Thoracic aorta (tissue), 2 donors: ENCODE measurements around the gene PAX9. TPM values are rescaled to one million over a fixed set of nuclear protein-coding genes. Genes with fewer than 3 reads are reported as not detected.

ENCODE experiments used
- ATAC-seq: fragments of 150-250 bp; one replicate; pipeline ENCODE4 v1.8.0; 2017; ENCODE audit warnings: low read depth; ENCODE audit not compliant: insufficient number of reproducible peaks, low FRiP score
- DNase-seq: peaks from one replicate; pipeline ENCODE4 v3.0.0-alpha.2; 2020; ENCODE audit warnings: low spot score
- H3K27ac ChIP-seq, 2 donors: fragments of 200-600 bp; sonication (generic); 1 replicate in 1 of 2; 2 replicates in 1 of 2; pipeline ENCODE4 v1.5.1; 2016; ENCODE audit warnings: mild to moderate bottlenecking in 2 of 2, moderate library complexity in 2 of 2
- H3K27me3 ChIP-seq: fragments of 200-600 bp; sonication (generic); replicated peaks from 2 replicates; pipeline ENCODE4 v1.6.0; 2016; ENCODE audit warnings: mild to moderate bottlenecking; ENCODE audit not compliant: insufficient read depth
- H3K36me3 ChIP-seq: fragments of 200-600 bp; sonication (generic); one replicate; pipeline ENCODE4 v1.5.1; 2016
- H3K4me1 ChIP-seq, 2 donors: fragments of 200-600 bp; sonication (generic); 1 replicate in 1 of 2; 2 replicates in 1 of 2; pipeline versions ENCODE4 v1.5.1 to v1.6.0; 2016; ENCODE audit warnings: low read depth in 2 of 2, mild to moderate bottlenecking in 1 of 2; ENCODE audit not compliant: control insufficient read depth in 1 of 2
- H3K4me3 ChIP-seq: fragments of 200-600 bp; sonication (generic); 2 replicates; pipeline ENCODE4 v1.5.1; 2016; ENCODE audit warnings: mild to moderate bottlenecking
- H3K9me3 ChIP-seq: fragments of 200-600 bp; sonication (generic); 2 replicates; pipeline ENCODE4 v1.5.1; 2016
- total RNA-seq, 2 donors: library from RNA; depleted of rRNA; stranded (reverse); fragments of >200 nt; gene quantifications; one replicate each; pipeline versions ENCODE4 v1.1.0 to v1.2.3, GENCODE V29; 2016
- TF ChIP-seq, protein P1 (sequence below): fragments of 200-600 bp; sonication (generic); IDR thresholded peaks from one replicate; pipeline ENCODE4 v1.5.1; 2019; ENCODE audit warnings: antibody characterized with exemption

Gene PAX9
- total RNA-seq, 2 donors from 2014 or later, result 0.21 to 4.5 TPM

DNA sequence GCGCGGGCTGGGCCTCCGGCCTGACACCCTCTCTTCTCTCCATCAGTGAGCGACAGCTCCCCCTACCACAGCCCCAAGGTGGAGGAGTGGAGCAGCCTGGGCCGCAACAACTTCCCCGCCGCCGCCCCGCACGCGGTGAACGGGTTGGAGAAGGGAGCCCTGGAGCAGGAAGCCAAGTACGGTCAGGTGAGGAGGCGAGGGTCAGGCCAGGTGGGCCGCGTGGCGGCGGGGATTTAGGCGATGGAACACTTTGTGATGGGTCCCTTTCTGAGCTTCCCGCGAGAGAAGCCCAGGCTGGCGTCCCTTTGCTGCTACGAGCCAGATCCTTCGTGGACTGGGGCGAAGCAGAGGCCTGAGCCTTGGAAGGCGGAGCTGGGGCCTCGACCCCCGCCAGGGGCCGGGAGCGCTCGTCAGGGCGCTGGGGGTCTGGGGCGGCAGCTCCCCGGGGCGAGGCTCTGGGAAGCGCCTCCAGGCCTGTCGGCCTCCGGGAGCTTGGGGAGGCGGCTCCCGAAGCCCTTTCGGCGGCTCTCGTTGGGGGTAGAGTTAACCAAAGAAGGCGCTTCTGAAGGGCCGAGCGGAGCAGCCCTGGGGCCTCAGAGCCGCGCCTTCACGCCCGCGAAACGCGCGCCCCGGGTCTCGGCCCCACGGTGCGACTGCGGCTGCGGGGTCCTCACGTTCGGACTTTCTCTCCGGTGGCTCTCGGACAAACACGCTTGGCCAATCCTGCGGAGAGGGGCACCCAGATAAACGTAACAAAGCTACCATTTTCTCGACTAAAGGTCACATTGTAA is 5.0 kb downstream of the PAX9 start:
- Histone ChIP-seq H3K27me3 (peaks cover 7% of the 10 kb centered on the region), H3K27ac (no peak overlapping the region), H3K4me1 (peaks cover 4 to 31% of the 10 kb centered on the region in 2 donors), H3K36me3 (no peaks in the 10 kb centered on the region), H3K9me3 (no peaks in the 10 kb centered on the region), H3K4me3 (peak overlapping the region; percentile 8)
- no peak for ATAC-seq
- DNase-seq, result no peak
- TF ChIP-seq, protein P1, sequence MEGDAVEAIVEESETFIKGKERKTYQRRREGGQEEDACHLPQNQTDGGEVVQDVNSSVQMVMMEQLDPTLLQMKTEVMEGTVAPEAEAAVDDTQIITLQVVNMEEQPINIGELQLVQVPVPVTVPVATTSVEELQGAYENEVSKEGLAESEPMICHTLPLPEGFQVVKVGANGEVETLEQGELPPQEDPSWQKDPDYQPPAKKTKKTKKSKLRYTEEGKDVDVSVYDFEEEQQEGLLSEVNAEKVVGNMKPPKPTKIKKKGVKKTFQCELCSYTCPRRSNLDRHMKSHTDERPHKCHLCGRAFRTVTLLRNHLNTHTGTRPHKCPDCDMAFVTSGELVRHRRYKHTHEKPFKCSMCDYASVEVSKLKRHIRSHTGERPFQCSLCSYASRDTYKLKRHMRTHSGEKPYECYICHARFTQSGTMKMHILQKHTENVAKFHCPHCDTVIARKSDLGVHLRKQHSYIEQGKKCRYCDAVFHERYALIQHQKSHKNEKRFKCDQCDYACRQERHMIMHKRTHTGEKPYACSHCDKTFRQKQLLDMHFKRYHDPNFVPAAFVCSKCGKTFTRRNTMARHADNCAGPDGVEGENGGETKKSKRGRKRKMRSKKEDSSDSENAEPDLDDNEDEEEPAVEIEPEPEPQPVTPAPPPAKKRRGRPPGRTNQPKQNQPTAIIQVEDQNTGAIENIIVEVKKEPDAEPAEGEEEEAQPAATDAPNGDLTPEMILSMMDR, result no peak

DNA sequence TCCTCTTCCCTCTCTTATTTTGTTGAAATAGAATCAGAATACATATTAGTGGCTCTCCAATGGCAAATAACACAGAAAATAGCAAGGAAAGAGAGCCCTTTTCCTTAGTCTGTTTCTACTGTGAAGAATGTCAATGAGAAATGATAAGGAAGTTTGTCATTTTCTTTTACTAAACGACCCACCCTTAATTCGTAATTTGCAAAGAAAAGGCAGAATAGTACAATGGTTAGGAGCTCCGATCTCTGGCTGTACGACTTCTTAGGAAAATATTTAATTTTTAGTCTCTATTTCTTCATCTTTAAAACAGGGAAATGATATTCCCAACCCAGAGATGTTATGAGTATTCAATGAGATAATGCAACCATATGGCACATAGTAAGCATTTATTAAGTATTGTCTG is 6.0 kb downstream of the PAX9 start:
- Histone ChIP-seq H3K36me3 (no peaks in the 10 kb centered on the region), H3K4me1 (peaks cover 4 to 22% of the 10 kb centered on the region in 2 donors), H3K9me3 (no peaks in the 10 kb centered on the region), H3K4me3 (no peak overlapping the region), H3K27me3 (peaks cover 4% of the 10 kb centered on the region), H3K27ac (no peak overlapping the region)
- DNase-seq (no peak), ATAC-seq (no peak)
- TF ChIP-seq, protein P1, result no peak

DNA sequence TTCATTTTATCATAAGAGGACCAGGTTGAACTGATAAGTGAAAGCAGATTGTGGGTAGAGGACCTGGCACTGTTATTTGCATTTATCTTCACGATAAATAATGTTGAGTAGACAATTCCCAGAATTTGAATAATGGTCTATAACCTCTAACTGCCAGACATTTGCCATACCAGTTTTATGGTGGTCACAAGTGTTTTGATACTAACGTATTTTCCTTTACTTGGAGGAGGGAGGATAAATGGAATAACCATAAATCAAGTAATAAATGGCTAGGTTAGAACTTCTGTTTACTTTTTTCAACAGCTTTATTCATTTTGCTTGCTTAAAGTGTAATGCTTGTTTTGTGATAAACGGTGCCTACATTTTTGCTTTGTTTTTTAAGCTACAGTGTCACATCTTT is 9.5 kb downstream of the PAX9 start:
- H3K27me3 ChIP-seq, result peaks cover 4% of the 10 kb centered on the region
- ATAC-seq (no peak), DNase-seq (no peak)
- H3K36me3 ChIP-seq, result no peaks in the 10 kb centered on the region
- peaks cover 0 to 5% of the 10 kb centered on the region in 2 donors for H3K4me1 ChIP-seq
- no peaks in the 10 kb centered on the region for H3K9me3 ChIP-seq
- no peak overlapping the region for H3K27ac ChIP-seq
- no peak overlapping the region for H3K4me3 ChIP-seq
- TF ChIP-seq, protein P1, result no peak

DNA sequence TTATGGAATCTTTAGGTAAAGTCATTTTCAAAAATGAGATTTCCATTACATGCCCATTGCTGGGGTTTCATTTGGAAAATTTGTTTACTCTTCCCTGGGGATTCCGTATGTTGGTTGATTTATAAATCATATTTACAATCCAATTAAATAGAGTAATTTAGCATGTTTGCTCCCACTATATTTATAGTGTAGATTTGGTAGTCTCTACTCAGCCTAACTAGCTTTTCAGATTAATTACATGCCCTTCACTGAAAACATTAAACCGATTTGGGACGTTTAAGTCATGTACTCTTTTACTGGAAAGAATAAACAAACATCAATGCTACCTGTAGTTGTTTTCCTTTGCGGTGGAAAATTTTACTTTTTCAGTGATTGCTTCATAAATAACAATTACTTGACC is 10.4 kb downstream of the PAX9 start:
- Histone ChIP-seq H3K36me3 (no peaks in the 10 kb centered on the region), H3K4me3 (no peak overlapping the region), H3K4me1 (no peaks in the 10 kb centered on the region), H3K9me3 (no peaks in the 10 kb centered on the region), H3K27ac (no peak overlapping the region), H3K27me3 (peaks cover 4% of the 10 kb centered on the region)
- ATAC-seq (no peak), DNase-seq (no peak)
- TF ChIP-seq, protein P1, result no peak

DNA sequence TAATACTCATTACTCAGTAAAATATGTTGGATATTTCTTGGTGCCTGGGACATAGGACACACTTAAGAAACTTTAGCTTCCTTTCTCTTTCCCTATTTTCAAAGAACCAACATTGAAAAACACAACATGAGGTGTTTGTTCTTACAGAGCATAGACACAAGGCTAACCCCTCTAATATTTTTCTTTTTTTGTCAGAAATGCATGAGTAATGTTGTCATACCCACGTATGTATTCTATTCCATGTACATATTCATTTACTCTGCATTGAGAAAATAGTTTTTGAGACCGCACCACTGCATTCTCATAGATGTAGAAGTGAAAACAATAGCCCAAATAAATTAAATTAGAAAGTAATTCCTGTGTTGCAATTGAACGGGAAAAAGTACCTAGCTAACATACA is 13.0 kb downstream of the PAX9 start:
- no peaks in the 10 kb centered on the region for H3K36me3 ChIP-seq
- DNase-seq, result no peak
- no peak for ATAC-seq
- no peak overlapping the region for H3K4me3 ChIP-seq
- H3K9me3 ChIP-seq, result no peaks in the 10 kb centered on the region
- H3K4me1 ChIP-seq, result no peaks in the 10 kb centered on the region
- no peak overlapping the region for H3K27ac ChIP-seq
- H3K27me3 ChIP-seq, result peaks cover 4% of the 10 kb centered on the region
- TF ChIP-seq, protein P1, result no peak
